HepG2 (cell line): ENCODE data around the gene PLCB4. TPM values are rescaled to one million over a fixed set of nuclear protein-coding genes. Genes with fewer than 3 reads are reported as not detected.
A peak's percentile ranks its signal among the peaks of the same experiment; 100 is the strongest.

ENCODE experiments used
- AFF4 ChIP-seq: sonication (generic); formaldehyde crosslinking; IDR thresholded peaks from 2 replicates; pipeline ENCODE4 v1.4.0; 2020; ENCODE audit warnings: missing genetic modification reagents
- ARNT ChIP-seq: fragments of 450-650 bp; IDR thresholded peaks from 2 replicates; pipeline ENCODE4 v1.6.1; 2017
- ATF7 ChIP-seq, 2 experiments: fragments of 450-650 bp in 1 of 2; sonication (generic) in 1 of 2; formaldehyde crosslinking in 1 of 2; IDR thresholded peaks; 2 replicates each; pipeline versions ENCODE4 v1.4.0 to v1.6.1; 2016 to 2020; ENCODE audit warnings: antibody characterized with exemption in 1 of 2, mild to moderate bottlenecking in 1 of 2, missing genetic modification reagents in 1 of 2
- CSRNP1 ChIP-seq: sonication (generic); formaldehyde crosslinking; IDR thresholded peaks from 2 replicates; pipeline ENCODE4 v1.8.1; 2023; ENCODE audit warnings: mild to moderate bottlenecking, missing genetic modification reagents
- DPF2 ChIP-seq: sonication (generic); formaldehyde crosslinking; IDR thresholded peaks from 2 replicates; pipeline ENCODE4 v1.4.0; 2020; ENCODE audit warnings: mild to moderate bottlenecking, low read depth, missing genetic modification reagents, borderline replicate concordance
- FOXP1 ChIP-seq, 2 experiments: fragments of 450-650 bp in 1 of 2; IDR thresholded peaks; 2 replicates each; pipeline ENCODE4 v1.6.1; 2017 to 2018; ENCODE audit warnings: antibody characterized with exemption in 1 of 2
- HDAC2 ChIP-seq: sonication (generic); formaldehyde crosslinking; IDR thresholded peaks from 2 replicates; pipeline ENCODE4 v1.4.0; 2020; ENCODE audit warnings: missing genetic modification reagents
- HES4 ChIP-seq: sonication (generic); formaldehyde crosslinking; IDR thresholded peaks from 2 replicates; pipeline ENCODE4 v1.9.0; 2021; ENCODE audit warnings: mild to moderate bottlenecking, missing genetic modification reagents, borderline replicate concordance
- KLF6 ChIP-seq: IDR thresholded peaks from 2 replicates; pipeline ENCODE4 v1.8.0; 2016; ENCODE audit warnings: missing biosample characterization, missing genetic modification reagents
- NFRKB ChIP-seq: fragments of 450-650 bp; IDR thresholded peaks from 2 replicates; pipeline ENCODE4 v1.6.1; 2017
- NR2C2 ChIP-seq: sonication (generic); formaldehyde crosslinking; IDR thresholded peaks from 2 replicates; pipeline ENCODE4 v1.4.0; 2020; ENCODE audit warnings: missing genetic modification reagents, mild to moderate bottlenecking, moderate library complexity, borderline replicate concordance
- SOX6 ChIP-seq, 2 experiments: fragments of 450-650 bp in 1 of 2; sonication (generic) in 1 of 2; formaldehyde crosslinking in 1 of 2; IDR thresholded peaks; 2 replicates each; pipeline versions ENCODE4 v1.4.0 to v1.6.1; 2017 to 2020; ENCODE audit warnings: antibody characterized with exemption in 1 of 2, mild to moderate bottlenecking in 1 of 2, missing genetic modification reagents in 1 of 2
- TBX2 ChIP-seq: sonication (generic); formaldehyde crosslinking; IDR thresholded peaks from 2 replicates; pipeline ENCODE4 v1.5.0; 2020; ENCODE audit warnings: missing genetic modification reagents, mild to moderate bottlenecking, borderline replicate concordance
- THAP8 ChIP-seq: sonication (generic); formaldehyde crosslinking; IDR thresholded peaks from 2 replicates; pipeline ENCODE4 v1.5.1; 2020; ENCODE audit warnings: missing genetic modification reagents, mild to moderate bottlenecking, borderline replicate concordance
- XBP1 ChIP-seq: sonication (generic); formaldehyde crosslinking; IDR thresholded peaks from 2 replicates; pipeline ENCODE4 v1.5.0; 2020; ENCODE audit warnings: missing genetic modification reagents
- ZEB1 ChIP-seq: IDR thresholded peaks from 2 replicates; pipeline ENCODE4 v1.6.1; 2012; ENCODE audit warnings: mild to moderate bottlenecking, low read depth, inconsistent platforms; ENCODE audit not compliant: insufficient replicate concordance
- ZMYM4 ChIP-seq: sonication (generic); formaldehyde crosslinking; IDR thresholded peaks from 2 replicates; pipeline ENCODE4 v1.8.1; 2023; ENCODE audit warnings: mild to moderate bottlenecking, missing genetic modification reagents
- ZNF282 ChIP-seq: fragments of 450-650 bp; IDR thresholded peaks from 2 replicates; pipeline ENCODE4 v1.6.1; 2018; ENCODE audit not compliant: partially characterized antibody
- ZNF574 ChIP-seq: sonication (generic); formaldehyde crosslinking; IDR thresholded peaks from 2 replicates; pipeline ENCODE4 v1.4.0; 2020; ENCODE audit warnings: missing genetic modification reagents
- ZNF639 ChIP-seq: conservative IDR thresholded peaks from 2 replicates; pipeline ENCODE4 v1.6.1; 2018; ENCODE audit warnings: missing genetic modification reagents
- polyA plus RNA-seq, 8 experiments: library from polyadenylated mRNA; depleted of rRNA in 3 of 8; stranded (reverse) in 7 of 8; unstranded in 1 of 8; fragments of >200 nt; fragmentation: Illumina TruSeq in 4 of 8; extraction: Trizol in 4 of 8; gene quantifications; 2 replicates each; pipeline versions ENCODE4 v1.2.1 to v1.2.3, GENCODE V29; 2011 to 2016; ENCODE audit warnings: low read depth in 4 of 8, missing spikeins in 1 of 8, mixed read lengths in 1 of 8; ENCODE audit not compliant: insufficient read depth in 1 of 8
- total RNA-seq, 5 experiments: library from RNA; depleted of rRNA; stranded (reverse); fragments of >200 nt; fragmentation: Illumina TruSeq; extraction: Trizol; gene quantifications; 2 replicates each; pipeline ENCODE4 v1.2.3, GENCODE V29; 2016; ENCODE audit warnings: low read depth in 1 of 5

PLCB4 gene
- total and polyA plus RNA-seq, 2 of the 13 experiments (the other 11 are each of a cell fraction or from before 2014, with no cell fraction given): 0.01 TPM; not detected in 1

GRCh38 chr20:9293145-9293544, 224.3 kb downstream of the PLCB4 start (continued):
- TF ChIP-seq NFRKB (0 out of 2 replicates have a peak, but pooled peaks have one; percentile 6), NR2C2 (CRISPR knock-in tag) (no peak), ATF7 (IDR thresholded peaks at IDR 0.05) (0 out of 2 replicates have a peak, but pooled peaks have one; percentile 9), ATF7 (CRISPR knock-in tag; IDR thresholded peaks at IDR 0.05) (no peak), KLF6 (CRISPR knock-in tag) (no peak), ZNF639 (CRISPR knock-in tag) (no peak), CSRNP1 (CRISPR knock-in tag) (no peak), ZMYM4 (CRISPR knock-in tag) (no peak), AFF4 (CRISPR knock-in tag) (no peak), THAP8 (CRISPR knock-in tag) (no peak), ZEB1 (no peak), XBP1 (no peak), DPF2 (CRISPR knock-in tag) (no peak), SOX6 (IDR thresholded peaks at IDR 0.05) (peak; percentile 91), SOX6 (CRISPR knock-in tag; IDR thresholded peaks at IDR 0.05) (no peak), ZNF574 (CRISPR knock-in tag) (no peak), TBX2 (CRISPR knock-in tag) (no peak), HES4 (no peak), FOXP1 (IDR thresholded peaks at IDR 0.05) (peak; percentile 46; the same call in 1 of the 2 replicates), FOXP1 (CRISPR knock-in tag; IDR thresholded peaks at IDR 0.05) (no peak), ZNF282 (peak; percentile 95), ARNT (0 out of 2 replicates have a peak, but pooled peaks have one; percentile 68), HDAC2 (CRISPR knock-in tag) (no peak)
